GM12891 (cell line): ENCODE results near the gene CDH13.

ENCODE experiments used
- DNase-seq: peaks from one replicate; pipeline ENCODE4 v3.0.0; 2011; ENCODE audit warnings: low spot score; ENCODE audit not compliant: insufficient read length
- FAIRE-seq: peaks from 2 replicates; lab custom pipeline; 2011; peaks lifted over from hg19 to GRCh38; lab: Jason Lieb, UNC
- PAX5 ChIP-seq: IDR thresholded peaks from 2 replicates; pipeline ENCODE4 v1.6.1; 2011; ENCODE audit warnings: low read length, moderate library complexity, mild to moderate bottlenecking; ENCODE audit not compliant: insufficient read depth, severe bottlenecking
- POLR2A ChIP-seq: IDR thresholded peaks from 2 replicates; pipeline ENCODE4 v1.6.1; 2011; ENCODE audit warnings: low read depth, low read length, control low read depth
- POLR2AphosphoS5 ChIP-seq: IDR thresholded peaks from 2 replicates; pipeline ENCODE4 v1.6.1; 2011; ENCODE audit warnings: low read depth, low read length, control low read depth
- POU2F2 ChIP-seq: IDR thresholded peaks from 2 replicates; pipeline ENCODE4 v1.6.1; 2011; ENCODE audit warnings: low read depth, mild to moderate bottlenecking, control low read depth, low read length, moderate library complexity
- SPI1 ChIP-seq: IDR thresholded peaks from 2 replicates; pipeline ENCODE4 v1.6.1; 2011; ENCODE audit warnings: low read depth, low read length, control low read depth
- TAF1 ChIP-seq: IDR thresholded peaks from 2 replicates; pipeline ENCODE4 v1.6.1; 2011; ENCODE audit warnings: low read depth, low read length, control low read depth

The CDH13 gene

DNA sequence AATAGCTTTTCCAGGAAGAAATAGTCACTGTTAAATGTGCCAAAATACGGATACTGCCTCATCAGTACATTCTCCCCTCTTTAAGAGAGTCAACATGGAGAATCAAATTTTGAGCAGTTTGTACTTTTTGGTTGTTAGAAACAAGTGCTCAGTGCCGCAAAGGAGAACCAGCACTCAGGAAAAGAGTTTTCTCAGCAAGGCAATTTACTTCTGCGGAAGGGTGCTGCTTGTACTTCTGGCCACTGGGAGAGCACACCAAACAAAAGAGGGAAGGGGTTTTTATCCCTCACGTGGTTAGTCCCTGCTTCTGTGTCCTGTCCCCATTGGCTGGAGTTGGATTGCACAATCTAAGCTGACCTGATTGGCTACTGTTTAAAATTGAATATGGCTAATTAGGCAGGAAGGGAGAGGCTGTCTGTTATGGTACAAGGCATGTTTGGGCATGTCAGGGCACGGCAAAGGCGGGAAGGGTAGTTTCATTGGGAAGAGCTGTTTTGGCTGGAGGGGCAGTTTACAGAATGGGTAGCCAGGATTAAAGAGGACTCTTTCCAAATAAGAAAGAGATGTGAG lies 499.3 kb downstream of the CDH13 start:
- FAIRE-seq (no peak), DNase-seq (no peak)
- TF ChIP-seq POLR2AphosphoS5 (no peak), SPI1 (no peak), POLR2A (no peak), TAF1 (no peak), PAX5 (no peak), POU2F2 (no peak)

DNA sequence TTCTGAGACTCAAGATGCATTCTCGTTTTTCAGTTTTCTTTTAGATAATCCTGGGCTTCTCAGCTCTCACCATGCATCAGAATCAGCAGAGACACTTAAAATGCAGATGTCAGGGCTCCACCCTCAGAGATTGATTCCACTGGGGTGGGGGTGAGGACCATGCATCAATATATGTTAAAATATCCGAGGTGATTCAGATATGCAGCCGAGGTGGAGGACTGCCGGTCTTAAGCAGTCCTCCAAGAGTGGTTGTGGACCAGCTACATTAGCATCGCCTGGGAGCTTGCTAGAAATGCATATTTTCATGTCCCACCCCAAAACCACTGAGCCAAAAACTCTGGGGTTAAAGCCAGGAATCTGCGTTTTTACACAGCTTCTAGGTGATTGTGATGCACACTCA lies 501.3 kb downstream of the CDH13 start:
- TF ChIP-seq POU2F2 (no peak), TAF1 (no peak), PAX5 (no peak), POLR2AphosphoS5 (no peak), SPI1 (no peak), POLR2A (no peak)
- FAIRE-seq (no peak), DNase-seq (no peak)

- FAIRE-seq (no peak), DNase-seq (no peak)
- no peak for TF ChIP-seq POU2F2
- TF ChIP-seq PAX5 = no peak
- TF ChIP-seq POLR2A = no peak
- TF ChIP-seq SPI1 = no peak
- TF ChIP-seq POLR2AphosphoS5 = no peak
- TF ChIP-seq TAF1 = no peak
These were observed 503.3 kb downstream of the CDH13 start for GRCh38 chr16:83130039-83130438.

DNA sequence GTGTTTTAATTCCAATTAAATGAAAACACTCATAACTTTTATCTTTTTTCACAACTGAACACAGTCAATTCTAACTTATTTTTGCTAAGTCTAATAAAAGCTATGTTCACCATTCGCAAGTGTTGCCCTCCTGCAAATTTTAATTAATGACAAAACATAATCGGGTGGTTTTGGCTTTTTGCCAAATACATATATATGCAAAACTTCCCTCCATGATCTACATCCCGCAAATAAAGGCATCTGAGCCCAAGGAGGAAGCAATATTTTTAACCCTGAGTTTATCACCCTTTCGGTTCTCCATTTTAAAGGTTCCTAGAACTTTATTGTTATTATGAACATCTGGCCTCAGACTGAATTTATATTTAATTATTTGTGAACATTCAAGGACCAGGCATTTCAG lies 507.9 kb downstream of the CDH13 start:
- TF ChIP-seq POU2F2 = no peak
- no peak for TF ChIP-seq PAX5
- no peak for TF ChIP-seq SPI1
- FAIRE-seq (no peak), DNase-seq (no peak)

DNA sequence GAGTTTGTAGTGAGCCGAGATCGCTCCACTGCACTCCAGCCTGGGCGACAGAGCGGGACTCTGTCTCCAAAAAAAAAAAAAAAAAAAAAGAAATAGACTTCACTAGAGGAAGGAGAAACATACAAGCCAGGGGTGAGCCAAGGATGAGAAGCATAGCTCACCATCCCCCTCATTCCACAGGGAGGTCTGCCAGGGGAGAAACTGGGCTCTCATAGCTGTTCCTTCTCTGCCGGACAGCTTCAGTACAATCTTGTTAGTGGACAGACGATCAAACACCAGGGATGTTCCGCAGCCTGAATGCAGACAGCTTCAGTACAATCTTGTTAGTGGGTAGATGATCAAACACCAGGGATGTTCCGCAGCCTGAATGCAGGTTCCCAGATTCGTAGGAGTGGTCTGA lies 509.6 kb downstream of the CDH13 start:
- no peak for TF ChIP-seq POU2F2
- TF ChIP-seq POLR2A = no peak
- TF ChIP-seq POLR2AphosphoS5 = no peak
- TF ChIP-seq TAF1 = no peak
- TF ChIP-seq PAX5 = no peak
- no peak for TF ChIP-seq SPI1
- no peak for FAIRE-seq
- no peak for DNase-seq

GRCh38 chr16:83136924-83137323 lies 510.2 kb downstream of the CDH13 start:
- DNase-seq (no peak), FAIRE-seq (no peak)
- TF ChIP-seq POLR2A = no peak
- no peak for TF ChIP-seq SPI1
- no peak for TF ChIP-seq POLR2AphosphoS5
- no peak for TF ChIP-seq PAX5
- TF ChIP-seq POU2F2 = no peak
- no peak for TF ChIP-seq TAF1

DNA sequence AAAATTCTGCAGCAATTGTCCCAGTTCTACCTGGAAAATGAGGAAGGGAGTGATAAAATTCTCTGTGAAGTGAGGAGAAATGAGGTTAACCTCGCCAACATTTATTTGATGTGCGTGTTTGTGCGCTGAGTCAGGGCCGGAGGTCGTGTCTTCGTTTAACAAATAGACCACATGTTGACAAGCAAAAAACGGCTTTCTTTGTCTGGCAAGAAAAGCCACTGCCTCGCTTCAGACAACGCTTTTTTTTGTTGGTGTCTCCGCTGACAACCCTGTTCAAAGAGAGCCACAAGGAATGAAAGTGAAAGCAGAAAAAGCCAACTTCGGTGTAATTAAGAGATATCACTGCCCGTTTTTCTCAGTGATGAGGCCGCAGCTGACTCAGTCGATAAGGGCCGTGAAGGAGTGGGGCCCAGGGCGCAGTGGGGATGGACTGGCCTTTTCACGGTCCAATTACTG lies 510.6 kb downstream of the CDH13 start:
- no peak for FAIRE-seq
- DNase-seq = no peak
- TF ChIP-seq POLR2AphosphoS5 (no peak), TAF1 (no peak), POLR2A (no peak), PAX5 (no peak), POU2F2 (no peak), SPI1 (no peak)

- no peak for DNase-seq
- TF ChIP-seq POLR2AphosphoS5 (no peak), PAX5 (no peak), SPI1 (no peak), POLR2A (no peak), TAF1 (no peak), POU2F2 (no peak)
- no peak for FAIRE-seq
These were observed 511.1 kb downstream of the CDH13 start for GRCh38 chr16:83137894-83138293.

DNA sequence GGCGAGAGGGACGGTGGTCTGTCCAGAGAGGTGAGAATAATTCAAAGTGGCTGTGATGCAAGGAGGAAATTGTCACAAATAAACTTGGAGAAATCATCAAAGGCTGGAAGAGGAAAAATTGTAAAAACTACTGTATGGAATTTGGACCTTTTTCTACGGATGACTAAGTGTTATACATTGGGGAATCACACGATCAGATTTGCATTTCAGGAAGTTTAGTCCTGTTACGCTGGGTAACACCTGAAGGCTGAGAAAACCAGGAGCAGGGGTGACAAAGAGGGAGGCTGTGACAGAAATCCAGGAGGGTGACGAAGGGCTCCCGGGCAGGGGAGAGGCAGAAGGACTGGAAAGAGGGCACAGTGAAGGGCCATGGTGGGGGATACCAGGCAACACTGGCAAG lies 511.7 kb downstream of the CDH13 start:
- no peak for DNase-seq
- no peak for FAIRE-seq
- TF ChIP-seq POLR2A = no peak
- TF ChIP-seq POLR2AphosphoS5 = no peak
- TF ChIP-seq PAX5 = no peak
- TF ChIP-seq TAF1 = no peak
- no peak for TF ChIP-seq POU2F2
- TF ChIP-seq SPI1 = no peak

DNA sequence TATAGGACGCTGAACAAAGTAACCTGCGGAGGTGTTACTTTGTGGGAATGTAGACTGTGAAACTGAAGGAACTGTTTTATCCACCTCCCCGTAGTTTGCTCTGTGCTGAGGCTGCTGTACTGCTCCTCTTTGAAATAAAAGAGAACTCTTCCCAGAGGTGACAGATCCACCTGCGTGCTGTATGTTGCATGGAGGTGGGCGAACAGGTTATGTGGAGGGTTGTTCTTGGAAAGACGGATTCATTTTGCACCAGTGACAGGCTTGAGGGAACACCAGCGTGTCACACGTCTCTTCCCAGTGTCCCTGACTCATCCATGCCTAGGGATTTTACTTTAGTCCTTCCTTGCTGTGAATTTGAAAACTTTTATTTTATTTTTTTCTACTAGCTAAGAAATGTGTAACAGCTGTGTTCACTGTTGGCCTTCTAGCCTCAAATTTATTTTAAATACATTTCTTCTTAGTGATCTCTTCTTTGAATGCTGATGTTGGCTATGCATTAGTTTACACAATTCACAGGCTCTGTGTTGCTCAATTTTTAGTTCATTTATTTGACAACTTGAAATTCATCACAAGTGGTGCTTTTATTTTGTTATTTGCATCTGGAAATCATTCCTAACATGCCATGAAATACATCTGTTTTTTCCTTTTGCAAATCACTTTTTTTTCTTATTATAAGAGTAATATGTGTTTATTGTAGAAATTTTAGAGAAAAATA lies 512.4 kb downstream of the CDH13 start:
- no peak for FAIRE-seq
- DNase-seq = no peak
- no peak for TF ChIP-seq POLR2AphosphoS5
- TF ChIP-seq PAX5 = no peak
- TF ChIP-seq POU2F2 = no peak
- TF ChIP-seq POLR2A = no peak
- no peak for TF ChIP-seq TAF1
- no peak for TF ChIP-seq SPI1
